HFFc6 (cell line): ENCODE data around the gene DOCK6. TPM values are rescaled to one million over a fixed set of nuclear protein-coding genes. Genes with fewer than 3 reads are reported as not detected.

Source experiments
- DNase-seq: peaks from one replicate; pipeline ENCODE4 v3.0.0-alpha.2; 2018
- H3K27ac Mint-ChIP-seq: 2 replicates; pipeline ENCODE4 v1.8.0; 2020; ENCODE audit warnings: mild to moderate bottlenecking, mixed read lengths
- H3K27me3 Mint-ChIP-seq: 2 replicates; pipeline ENCODE4 v1.8.0; 2021; ENCODE audit warnings: mild to moderate bottlenecking, moderate library complexity, mixed read lengths; ENCODE audit not compliant: insufficient read depth
- H3K36me3 Mint-ChIP-seq: 2 replicates; pipeline ENCODE4 v1.8.0; 2021; ENCODE audit warnings: low read depth, mixed read lengths
- H3K4me1 Mint-ChIP-seq: 2 replicates; pipeline ENCODE4 v1.8.0; 2020; ENCODE audit warnings: low read depth, mixed read lengths
- H3K4me3 Mint-ChIP-seq: 2 replicates; pipeline ENCODE4 v1.8.0; 2020; ENCODE audit warnings: mild to moderate bottlenecking, moderate library complexity, mixed read lengths
- H3K9me3 Mint-ChIP-seq: 2 replicates; pipeline ENCODE4 v1.8.0; 2020; ENCODE audit warnings: mild to moderate bottlenecking, mixed read lengths
- total RNA-seq, 6 experiments: library from RNA; stranded (reverse); fragmentation: NEBNext Ultra II Directional; extraction: Animal tissue kit (Norgen Biotek cat#: 25700); gene quantifications; 2 replicates in 1 of 6; 3 replicates in 5 of 6; pipeline ENCODE4 v1.2.3, GENCODE V29; 2021
- TF ChIP-seq, protein P1 (sequence below): fragments of 200-600 bp; sonication (generic); IDR thresholded peaks from 2 replicates; pipeline ENCODE4 v1.5.0; 2021; ENCODE audit warnings: antibody characterized with exemption, mild to moderate bottlenecking

DOCK6 gene
- total RNA-seq, 6 experiments from 2014 or later, result 20.7 to 32.2 (median 22.9) TPM

GRCh38 chr19:11273296-11273695, 11.0 kb upstream of the DOCK6 start:
- H3K4me1 Mint-ChIP-seq, result peaks cover 13% of the 10 kb centered on the region
- no peak overlapping the region for H3K4me3 Mint-ChIP-seq
- no peak overlapping the region for H3K27ac Mint-ChIP-seq
- TF ChIP-seq, protein P1, sequence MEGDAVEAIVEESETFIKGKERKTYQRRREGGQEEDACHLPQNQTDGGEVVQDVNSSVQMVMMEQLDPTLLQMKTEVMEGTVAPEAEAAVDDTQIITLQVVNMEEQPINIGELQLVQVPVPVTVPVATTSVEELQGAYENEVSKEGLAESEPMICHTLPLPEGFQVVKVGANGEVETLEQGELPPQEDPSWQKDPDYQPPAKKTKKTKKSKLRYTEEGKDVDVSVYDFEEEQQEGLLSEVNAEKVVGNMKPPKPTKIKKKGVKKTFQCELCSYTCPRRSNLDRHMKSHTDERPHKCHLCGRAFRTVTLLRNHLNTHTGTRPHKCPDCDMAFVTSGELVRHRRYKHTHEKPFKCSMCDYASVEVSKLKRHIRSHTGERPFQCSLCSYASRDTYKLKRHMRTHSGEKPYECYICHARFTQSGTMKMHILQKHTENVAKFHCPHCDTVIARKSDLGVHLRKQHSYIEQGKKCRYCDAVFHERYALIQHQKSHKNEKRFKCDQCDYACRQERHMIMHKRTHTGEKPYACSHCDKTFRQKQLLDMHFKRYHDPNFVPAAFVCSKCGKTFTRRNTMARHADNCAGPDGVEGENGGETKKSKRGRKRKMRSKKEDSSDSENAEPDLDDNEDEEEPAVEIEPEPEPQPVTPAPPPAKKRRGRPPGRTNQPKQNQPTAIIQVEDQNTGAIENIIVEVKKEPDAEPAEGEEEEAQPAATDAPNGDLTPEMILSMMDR, result no peak
- H3K9me3 Mint-ChIP-seq, result no peaks in the 10 kb centered on the region
- no peak for DNase-seq
- no peaks in the 10 kb centered on the region; the same call in 1 of the 2 replicates for H3K36me3 Mint-ChIP-seq
- H3K27me3 Mint-ChIP-seq, result peaks cover 10% of the 10 kb centered on the region

- TF ChIP-seq, protein P1, result no peak
- Mint-ChIP-seq H3K36me3 (no peaks in the 10 kb centered on the region; the same call in 1 of the 2 replicates), H3K27ac (peak overlapping the region; percentile 76), H3K9me3 (no peaks in the 10 kb centered on the region), H3K4me1 (peaks cover 35% of the 10 kb centered on the region), H3K4me3 (peak overlapping the region; percentile 40), H3K27me3 (peaks cover 2% of the 10 kb centered on the region)
- DNase-seq, result peak; percentile 42
Measured at GRCh38 chr19:11269408-11269807, 7.1 kb upstream of the DOCK6 start.

GRCh38 chr19:11268783-11269267, 6.5 kb upstream of the DOCK6 start:
- Mint-ChIP-seq H3K27me3 (peaks cover 2% of the 10 kb centered on the region), H3K27ac (peak overlapping the region; percentile 76), H3K9me3 (no peaks in the 10 kb centered on the region), H3K4me1 (peaks cover 35% of the 10 kb centered on the region), H3K4me3 (peak overlapping the region; percentile 55), H3K36me3 (no peaks in the 10 kb centered on the region; the same call in 1 of the 2 replicates)
- peak; percentile 83 for DNase-seq
- TF ChIP-seq, protein P1, result no peak

- DNase-seq, result no peak
- TF ChIP-seq, protein P1, result no peak
- H3K4me3 Mint-ChIP-seq, result no peak overlapping the region
- peaks cover 35% of the 10 kb centered on the region for H3K4me1 Mint-ChIP-seq
- no peaks in the 10 kb centered on the region; the same call in 1 of the 2 replicates for H3K36me3 Mint-ChIP-seq
- no peak overlapping the region for H3K27ac Mint-ChIP-seq
- no peaks in the 10 kb centered on the region for H3K9me3 Mint-ChIP-seq
- H3K27me3 Mint-ChIP-seq, result peaks cover 5% of the 10 kb centered on the region
Measured at GRCh38 chr19:11267316-11268085, 5.2 kb upstream of the DOCK6 start.

- H3K36me3 Mint-ChIP-seq, result no peaks in the 10 kb centered on the region; the same call in 1 of the 2 replicates
- H3K4me1 Mint-ChIP-seq, result peaks cover 35% of the 10 kb centered on the region
- H3K9me3 Mint-ChIP-seq, result no peaks in the 10 kb centered on the region
- H3K4me3 Mint-ChIP-seq, result no peak overlapping the region
- no peak overlapping the region for H3K27ac Mint-ChIP-seq
- TF ChIP-seq, protein P1, result no peak
- peaks cover 5% of the 10 kb centered on the region for H3K27me3 Mint-ChIP-seq
- DNase-seq, result no peak
Measured at GRCh38 chr19:11265785-11266236, 3.5 kb upstream of the DOCK6 start.
